Activated CD4-positive, alpha-beta T cell treated with anti-CD3 and anti-CD28 coated beads, Interleukin-2, Interleukin-6, amounts not matched to agents 100 ng/mL and 50 ng/mL, durations not matched to agents 16 hours and 8 hours (primary cell): ENCODE measurements around the gene SLCO4A1.
"Not testable (repeated sequence)": the region's sequence is repeated elsewhere in the genome, so short reads cannot be mapped to it uniquely, and the experiment has no call there.

Source experiments
- DNase-seq: peaks from one replicate; pipeline ENCODE4 v3.0.0-alpha.2; 2020

SLCO4A1 gene

DNA sequence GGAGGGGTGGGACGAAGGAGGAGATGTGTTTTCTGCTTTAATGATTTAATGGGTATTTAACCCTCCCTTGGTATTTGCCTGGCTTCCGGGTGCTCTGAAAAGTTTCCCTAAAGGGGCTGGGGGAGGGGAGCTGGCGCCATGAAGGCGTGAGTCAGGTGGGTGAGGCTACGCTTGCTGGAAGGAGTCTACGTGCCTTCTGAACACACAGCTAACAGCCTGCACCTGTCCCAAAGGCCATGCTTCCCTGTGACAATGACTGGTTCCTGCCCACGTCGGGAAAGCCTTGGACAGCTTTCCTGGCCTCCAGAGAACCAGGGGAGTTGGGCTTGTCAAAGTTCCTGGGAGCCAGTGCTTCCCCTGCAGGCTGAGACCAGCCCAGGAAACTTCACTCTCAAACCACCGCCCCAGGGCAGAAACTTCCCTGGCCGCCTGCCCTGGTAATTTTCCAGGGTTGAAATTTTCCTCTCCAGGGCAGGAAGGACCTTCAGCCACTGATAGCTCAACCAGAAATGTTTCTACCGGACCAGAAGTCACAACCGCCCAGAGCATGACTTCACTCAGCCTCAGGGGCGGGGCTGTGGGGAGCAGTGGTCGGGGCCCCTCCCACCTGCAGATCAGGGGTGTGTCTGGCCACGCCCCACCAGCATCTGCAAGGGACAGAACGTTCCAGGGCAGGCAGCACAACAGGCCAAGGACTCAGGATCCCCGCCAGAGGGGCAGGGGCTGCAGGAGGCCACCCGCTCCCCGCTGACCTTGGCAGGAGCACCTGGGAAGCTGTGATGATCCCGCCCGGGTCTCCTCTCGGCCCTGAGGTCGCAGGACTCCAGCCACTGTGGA, 18.6 kb upstream of the SLCO4A1 start:
- DNase-seq, result peak; percentile 93

DNA sequence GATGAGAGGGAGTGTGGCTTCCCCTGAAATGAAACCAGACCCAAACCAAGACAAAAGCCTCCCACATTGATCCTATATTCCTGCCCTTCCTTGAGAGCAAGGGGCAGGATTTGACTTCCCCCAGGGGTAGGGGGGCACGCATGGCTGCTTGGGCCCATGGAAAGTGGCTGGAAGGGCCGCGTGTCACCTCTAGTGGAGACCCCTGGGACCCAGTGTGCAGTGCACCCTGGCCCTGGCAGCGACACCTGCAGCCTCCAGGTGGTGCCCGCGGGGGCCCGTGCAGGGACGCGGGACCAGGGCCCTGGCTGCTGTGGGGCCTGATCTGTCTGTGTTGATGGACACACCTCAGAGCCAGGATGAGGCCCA, 18.0 kb upstream of the SLCO4A1 start:
- no peak for DNase-seq

DNA sequence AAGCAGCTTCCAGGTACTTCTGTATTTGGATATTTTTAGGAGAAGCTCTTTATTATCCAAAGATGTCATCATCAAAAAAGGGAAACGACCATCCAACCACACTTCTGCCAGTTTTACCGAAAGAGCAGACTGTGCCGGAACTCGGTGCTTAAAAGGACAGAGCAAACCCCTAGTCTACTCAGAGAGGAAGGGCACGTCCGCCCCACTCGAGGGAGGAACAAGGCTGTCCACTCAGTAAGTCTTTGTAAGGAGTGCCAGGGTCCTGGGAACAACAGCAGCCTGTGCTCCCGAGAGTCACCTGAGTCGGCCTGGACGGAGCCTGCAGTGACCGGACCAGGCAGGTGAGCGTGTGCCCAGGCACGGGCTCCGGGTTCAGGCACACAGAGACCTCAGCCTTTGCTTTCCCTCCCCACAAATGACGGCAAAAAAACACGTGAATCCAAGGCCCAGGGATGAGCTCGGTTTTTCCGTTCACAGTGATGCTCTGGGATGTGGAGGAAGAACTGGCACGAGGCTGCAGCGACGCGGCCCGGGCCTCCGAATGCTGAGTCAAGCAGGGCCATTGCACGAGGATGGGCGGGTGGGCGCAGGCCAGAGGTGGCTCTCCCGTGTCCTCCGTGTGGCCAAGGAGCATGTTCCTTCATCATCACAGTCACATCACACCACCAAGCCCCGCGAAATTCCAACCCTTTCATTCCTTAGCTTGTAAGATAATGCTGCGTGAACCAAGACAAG, 17.4 kb upstream of the SLCO4A1 start:
- DNase-seq, result no peak

DNA sequence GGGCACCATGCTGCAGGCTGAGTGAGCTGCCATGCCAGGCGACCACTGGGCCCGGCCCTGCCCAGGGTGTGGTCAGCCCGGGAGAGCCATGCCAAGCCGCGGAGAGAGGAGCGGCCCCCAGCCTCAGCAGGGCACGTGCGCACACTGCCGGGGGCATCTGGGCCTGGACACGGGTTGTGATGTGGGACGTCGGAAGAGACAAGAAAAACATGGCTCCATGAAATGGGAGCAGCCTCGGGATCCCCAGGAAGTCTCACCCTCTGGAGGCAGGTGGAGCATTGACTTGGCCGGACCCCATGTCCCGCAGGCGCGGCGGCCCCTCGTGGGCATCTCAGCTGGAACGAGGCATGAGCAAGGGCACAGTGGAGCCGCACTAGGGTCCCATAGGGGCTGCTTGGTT, 16.8 kb upstream of the SLCO4A1 start:
- no peak for DNase-seq

DNA sequence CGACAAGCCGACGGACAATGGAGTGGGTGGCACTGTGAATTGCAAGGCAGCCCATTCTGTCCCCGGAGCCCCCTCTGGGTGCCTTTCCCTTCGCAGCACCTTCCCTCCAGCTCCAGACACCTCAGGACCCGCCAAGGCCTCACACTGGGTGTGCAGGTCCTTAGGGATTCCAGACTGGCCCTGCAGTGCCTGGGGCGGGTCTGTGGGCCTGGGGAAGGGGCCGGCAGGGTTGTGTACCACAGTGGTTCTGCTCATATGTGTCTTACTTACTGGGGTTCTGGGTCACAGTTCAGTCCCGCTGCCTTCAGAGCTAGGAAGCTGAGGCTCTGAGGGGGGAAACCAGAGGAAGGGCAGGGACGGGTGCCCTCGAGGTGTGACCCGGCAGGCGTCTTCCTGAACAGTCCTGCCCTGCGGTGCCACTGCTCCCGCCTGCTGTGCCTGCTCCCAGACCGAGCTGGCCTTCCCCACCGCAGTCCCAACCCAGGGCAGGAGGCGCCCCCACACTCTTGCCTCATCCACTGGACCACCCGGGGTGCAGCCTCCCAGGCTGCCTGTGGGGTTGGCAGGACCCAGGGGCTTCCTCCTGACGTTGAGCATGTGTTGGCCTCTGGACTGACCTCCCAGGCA, 16.3 kb upstream of the SLCO4A1 start:
- DNase-seq, result no peak

DNA sequence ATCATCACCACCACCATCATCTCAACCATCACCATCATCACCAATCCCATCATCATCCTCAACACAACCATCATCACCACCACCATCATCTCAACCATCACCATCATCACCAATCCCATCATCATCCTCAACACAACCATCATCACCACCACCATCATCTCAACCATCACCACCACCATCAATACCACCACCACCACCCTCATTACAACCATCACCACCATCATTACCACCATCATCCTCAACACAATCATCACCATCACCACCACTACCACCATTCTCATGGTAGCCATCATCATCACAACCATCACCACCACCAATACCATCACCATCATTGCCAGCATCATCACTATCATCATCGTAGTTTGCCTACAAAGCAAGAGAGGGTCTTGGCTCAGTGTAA, 14.9 kb upstream of the SLCO4A1 start:
- not testable (repeated sequence) for DNase-seq

DNA sequence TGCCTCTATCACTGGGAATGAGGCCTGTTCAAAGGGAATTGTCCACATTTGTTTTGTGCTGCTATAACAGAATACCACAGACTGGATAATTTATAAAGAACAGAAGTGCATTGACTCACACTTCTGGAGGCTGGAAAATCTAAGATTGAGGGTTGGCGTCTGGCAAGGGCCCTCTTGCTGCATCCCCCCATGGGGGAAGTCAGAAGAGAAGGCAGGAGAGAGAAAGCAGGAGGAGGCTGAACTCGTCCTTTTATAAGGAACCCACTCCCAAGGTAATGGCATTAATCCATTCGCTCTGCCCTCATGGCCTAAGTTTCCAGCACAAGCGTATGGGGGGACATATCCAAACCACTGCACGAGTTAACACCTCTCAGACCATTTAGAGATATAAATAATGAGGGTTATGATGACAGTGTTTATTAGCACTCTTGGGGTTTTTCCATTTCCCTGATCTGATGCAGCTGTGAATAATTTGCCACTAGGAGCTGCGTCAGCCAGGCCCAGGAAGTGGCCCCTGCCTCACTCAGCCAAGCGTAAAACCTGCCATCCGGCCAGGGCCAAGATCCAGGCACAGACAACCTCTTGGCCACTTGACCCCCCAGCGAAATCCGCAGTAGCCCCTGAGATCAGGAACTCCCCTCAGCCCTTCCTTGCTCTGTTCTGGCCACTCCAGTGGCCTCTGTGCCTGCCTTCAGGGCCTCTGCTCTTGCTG, 14.2 kb upstream of the SLCO4A1 start:
- no peak for DNase-seq

DNA sequence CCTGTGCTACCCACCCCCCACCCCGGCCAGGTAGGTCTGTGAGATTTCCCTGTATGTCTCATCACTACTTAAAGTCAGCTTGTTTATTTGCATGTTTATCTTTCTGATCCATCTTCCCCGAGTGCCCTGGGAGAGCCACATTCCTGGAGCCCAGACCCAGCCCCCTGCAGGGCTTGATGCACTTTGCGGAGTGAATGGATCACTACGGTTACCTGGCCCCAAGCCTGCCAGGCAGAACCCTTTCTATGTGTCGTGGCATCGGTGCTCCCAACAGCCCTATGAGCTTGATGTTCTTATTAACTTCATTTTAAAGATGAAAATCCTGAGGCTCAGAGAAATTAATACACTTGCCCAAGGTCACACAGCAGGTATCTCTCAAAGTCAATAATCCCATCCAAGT, 13.6 kb upstream of the SLCO4A1 start:
- DNase-seq, result no peak

DNA sequence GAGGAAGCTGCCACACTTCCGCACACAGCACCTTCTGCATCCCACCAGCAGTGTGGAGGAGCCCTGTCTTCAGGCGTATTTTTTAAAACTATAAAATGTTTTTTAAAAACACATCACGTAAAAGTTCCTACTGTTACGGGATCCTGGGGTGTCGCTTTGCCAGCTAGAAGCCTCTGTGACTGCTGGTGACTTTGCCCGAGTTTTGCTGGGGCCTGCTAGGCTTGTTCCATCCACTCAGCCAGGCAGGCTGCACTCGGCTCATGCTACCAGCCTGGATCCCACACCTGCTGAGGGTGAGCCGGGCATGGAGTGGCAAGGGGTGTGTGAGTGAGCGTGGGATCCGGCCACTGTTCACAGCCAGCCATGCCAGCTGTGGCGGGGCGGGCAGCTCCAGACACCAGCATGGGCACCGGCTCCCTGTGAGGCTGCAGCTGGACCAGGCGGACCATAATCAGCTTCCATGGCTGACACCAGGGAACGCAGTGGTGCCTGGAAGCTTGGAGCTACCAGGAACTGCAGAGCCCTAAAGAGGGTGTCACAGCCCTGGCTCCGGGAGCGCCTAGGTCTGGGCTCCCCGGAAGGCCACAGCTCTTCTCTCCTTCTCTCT, 12.3 kb upstream of the SLCO4A1 start:
- DNase-seq, result no peak

DNA sequence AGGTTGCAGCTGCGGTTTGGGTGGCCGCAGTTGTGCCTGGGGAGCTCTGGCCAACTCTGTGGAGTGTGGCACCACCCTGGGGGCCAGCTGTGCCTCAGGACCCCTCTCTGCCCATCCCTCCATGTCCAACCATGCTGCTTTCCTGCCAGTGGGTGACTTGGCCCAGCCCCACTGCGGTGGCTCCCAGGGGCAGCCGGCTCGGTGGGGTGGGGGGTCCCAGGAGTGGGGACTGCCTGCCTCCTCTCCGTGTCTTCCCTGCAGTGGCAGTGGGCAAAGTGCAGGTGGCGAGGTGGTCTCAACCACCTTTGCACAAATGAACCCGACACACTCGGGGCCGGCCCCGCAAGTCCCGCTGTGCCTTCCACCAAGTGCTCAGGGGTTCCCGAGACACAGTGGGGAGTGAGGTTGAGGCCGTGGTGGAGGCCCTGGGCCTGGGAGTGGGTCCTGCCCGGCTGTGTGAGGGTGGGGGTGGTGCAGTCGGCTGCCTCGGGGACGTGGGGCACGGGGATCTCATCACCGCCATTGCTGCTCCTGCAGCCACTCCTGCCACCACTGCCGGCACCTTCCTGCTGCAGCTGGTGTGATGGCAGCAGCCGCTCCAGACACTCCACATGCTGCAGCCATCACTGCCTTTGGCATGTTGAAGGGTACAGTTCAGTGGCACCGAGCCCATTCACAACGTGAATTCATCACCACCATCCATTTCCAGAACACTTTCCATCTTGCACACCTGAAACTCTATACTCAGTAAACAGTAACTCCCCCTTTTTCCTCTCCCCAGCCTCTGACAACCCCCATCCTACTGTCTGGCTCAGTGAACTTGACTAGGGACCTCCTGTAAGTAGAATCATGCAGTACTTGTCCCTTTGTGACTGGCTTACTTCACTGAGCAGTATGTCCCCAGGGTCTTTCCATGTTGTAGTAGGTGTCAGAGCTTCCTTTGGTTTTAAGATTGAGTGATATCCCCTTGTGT, 10.7 kb upstream of the SLCO4A1 start:
- no peak for DNase-seq

DNA sequence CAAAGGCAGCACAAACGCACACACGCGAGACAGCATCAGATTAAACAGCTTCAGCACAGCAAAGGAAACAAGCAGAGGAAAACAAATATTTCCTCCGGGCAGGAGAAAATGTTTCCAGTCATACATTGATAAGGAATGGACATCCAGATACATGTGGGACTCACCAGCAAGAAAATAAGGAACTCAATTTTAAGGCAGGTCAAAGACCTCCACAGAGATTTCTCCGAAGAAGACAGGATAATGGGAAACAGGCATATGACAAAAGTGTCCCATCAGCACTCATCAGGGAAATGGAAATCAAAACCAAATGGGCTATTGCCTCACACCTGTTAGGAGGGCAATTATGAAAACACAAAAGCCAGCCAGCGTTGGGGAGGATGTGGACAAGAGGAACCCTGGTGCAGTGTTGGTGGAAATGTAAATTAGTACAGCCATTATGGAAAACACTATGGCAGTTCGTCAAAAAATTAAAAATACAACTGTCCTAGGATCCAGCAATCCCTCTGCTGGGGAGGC, 9.7 kb upstream of the SLCO4A1 start:
- no peak for DNase-seq

DNA sequence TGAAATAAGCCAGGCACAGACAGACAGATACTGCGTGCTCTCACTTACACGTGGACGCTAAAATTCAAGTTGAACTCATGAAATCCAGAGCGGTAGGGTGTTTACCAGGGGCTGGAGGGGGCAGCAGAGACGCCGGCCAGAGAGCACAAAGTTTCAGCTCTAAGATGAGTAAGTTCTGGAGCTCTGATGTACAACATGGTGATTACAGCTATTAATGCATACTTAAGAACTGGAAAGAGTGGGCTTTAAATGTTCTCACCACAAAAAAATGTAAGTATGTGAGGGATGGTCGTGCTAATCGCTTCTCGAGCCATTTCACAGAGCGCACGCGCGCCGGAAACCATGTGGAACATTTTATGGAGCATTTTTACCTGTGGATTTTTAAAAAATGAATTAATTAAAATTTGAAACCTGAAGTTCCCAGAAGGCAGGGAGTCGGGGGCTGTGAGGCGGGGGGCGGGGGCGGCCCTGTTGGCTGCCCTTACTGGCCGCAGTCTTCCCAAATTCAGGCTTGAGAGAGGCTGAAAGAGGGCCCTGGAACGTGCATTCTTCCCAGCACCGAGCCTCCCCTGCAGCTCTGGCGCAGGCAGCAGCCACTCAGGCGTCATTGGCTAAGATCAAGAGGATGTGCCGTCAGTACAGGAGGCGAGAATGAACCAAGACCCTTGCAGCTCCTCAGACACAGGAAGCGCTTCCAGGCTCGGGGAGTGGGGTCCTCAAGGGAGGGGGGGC, 8.5 kb upstream of the SLCO4A1 start:
- DNase-seq, result no peak

DNA sequence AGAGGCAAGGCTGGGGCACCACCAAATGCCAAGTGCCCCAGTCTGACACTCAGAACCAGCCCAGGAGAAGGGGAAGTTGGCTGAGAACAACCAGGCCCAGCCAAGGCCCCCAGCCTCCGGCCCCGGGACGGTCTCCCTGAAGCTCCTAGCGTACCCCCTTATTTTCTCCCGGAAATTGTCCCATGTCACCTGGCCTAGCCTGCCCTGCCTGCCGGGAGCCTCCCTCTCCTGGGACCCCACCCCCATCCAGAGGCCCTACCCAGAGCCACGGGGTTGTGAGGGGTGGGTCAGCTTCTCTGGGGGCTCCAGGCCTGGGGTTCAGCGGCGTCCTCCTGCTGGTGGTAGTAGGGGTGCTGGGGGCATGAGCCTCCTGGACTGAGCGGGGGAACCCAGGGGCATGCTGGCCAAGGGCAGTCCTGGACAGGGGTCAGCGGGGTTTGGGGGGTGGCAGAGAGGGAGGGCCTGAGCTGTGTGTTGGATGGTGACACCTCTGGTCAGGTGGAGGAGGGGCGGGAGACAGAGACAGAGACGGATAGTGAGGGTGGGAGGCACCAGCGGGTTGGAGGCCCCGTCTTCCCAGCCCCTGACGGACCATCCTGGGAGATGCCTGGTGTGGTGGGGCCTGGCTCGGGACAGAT, 7.9 kb upstream of the SLCO4A1 start:
- DNase-seq, result no peak

DNA sequence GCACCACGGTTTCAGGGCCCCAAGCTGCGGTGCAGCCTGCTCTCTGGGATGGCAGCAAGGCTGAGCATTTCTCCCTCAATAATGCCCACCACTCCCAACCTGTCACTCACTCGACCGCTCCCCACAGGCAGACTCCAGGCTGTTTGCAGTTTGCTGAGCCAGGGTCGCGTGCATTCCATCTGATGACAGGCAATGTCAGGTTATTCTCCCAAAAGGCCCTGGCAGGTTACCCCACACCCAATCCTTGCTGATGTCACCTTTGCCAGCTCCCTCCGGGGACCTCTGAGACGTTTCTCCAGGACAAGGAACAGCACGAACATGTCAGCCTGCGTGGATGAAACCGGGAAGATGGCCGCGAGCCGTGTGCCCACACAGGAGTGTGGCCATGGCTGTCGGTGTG, 7.1 kb upstream of the SLCO4A1 start:
- DNase-seq, result no peak

DNA sequence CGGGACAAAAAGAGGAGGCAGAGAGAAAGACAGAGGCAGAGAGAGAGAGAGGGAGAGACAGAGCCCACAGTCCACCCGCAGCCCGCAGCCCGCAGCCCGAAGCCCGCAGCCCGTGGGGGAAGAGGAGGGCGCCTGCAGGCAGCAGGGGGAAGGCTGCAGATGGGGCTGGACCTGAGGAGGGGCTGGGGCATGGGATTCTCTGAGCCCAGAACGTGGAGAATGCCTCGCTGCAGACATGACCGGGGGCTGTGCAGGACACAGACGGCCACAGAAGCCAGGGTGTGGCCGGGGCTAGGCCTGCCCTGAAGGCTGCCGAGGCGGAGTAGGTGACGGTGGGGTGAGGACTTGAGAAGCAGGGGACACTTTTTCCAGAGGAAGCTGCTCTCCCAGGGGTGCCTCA, 6.5 kb upstream of the SLCO4A1 start:
- no peak for DNase-seq

DNA sequence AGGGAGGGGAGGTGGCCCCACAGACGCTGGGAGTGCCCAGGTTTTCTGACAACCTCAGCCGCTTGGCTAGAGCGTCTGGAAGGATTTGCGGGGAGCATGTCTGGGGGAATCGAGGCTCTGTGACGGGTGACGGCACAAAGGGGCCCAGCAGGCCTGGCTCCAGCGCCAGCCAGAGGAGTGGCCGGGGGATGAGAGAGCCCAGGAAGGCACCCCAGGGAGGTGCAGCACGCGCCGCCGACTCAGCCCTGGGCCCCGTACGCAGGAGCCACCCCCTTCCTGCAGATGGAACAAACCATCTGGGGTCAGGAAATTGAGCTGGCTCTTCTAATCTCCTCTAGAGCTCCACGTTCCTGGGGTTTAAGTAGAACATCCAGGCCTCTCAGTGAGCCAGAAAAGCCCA, 5.9 kb upstream of the SLCO4A1 start:
- no peak for DNase-seq

DNA sequence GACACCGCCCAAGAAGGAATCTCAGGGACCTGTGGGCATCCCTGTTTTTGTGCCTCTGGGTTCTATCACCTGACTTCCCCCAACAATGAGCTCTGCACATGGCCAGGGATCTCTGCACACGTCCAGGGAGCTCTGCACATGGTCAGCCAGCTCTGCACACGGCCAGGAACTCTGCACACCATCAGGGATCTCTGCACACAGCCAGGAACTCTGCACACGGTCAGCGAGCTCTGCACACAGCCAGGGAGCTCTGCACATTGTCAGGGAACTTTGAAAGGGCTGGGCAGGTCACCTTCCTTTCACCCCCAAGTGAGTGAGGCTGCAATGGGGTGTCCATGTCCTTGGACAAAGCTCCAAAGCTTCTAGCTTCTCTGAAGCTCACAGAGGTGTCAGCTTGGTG, 5.2 kb upstream of the SLCO4A1 start:
- no peak for DNase-seq

DNA sequence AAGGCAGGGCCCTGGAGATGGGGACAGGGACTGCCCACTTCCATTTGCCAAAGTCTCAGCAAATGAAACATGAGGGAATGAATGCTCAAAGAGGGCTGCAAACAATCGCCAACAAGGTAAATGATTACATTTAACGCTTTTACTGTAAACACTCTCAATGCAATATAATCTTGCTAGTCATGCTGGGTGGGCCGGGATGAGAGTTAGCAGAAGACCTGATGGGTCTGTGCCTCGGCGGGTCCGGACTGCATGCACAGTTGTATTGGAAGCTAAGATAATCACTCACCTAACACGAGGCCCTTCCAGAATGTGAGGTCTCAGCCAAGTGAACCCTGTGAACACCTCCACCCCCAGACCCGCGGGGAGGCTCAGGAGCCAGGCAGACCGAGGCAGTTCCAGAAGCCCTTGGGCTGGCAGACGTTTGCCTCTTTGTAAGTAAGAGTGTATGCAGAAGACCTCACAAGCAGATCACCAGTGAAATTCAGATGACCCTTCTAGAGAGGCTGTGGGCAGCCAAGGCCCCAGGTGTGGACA, 4.7 kb upstream of the SLCO4A1 start:
- no peak for DNase-seq

DNA sequence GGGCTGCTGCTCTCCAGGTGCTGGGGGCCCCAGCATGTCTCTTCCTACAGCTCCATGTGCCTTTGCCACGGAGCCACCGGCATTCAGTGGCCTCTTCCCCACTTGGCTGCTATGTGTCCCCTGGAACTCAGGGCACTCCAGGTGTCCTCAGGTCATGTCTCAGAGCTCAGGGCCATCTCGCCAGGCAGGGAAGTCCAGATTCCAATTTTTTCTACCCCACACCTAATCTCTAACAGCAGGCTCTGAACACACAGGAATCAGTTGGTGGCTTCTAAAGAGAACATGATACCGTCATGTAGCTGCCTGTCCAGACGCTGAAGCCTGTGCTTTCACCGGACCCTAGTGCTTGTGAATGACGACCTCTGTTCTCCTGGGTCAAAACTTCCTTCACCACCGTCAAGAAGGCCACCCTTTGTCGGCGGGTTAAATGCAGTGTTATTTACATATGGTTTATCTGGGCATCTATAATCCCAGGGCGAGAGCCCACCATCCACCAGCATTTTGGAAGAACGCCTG, 4.2 kb upstream of the SLCO4A1 start:
- no peak for DNase-seq
